ENCODE results near the gene RRAS2. TPM values are rescaled to one million over a fixed set of nuclear protein-coding genes. Genes with fewer than 3 reads are reported as not detected.
"Not testable (repeated sequence)": the region's sequence is repeated elsewhere in the genome, so short reads cannot be mapped to it uniquely, and the experiment has no call there.

Gene RRAS2
- total RNA-seq, 1 experiment from 2014 or later = 52.0 TPM

DNA sequence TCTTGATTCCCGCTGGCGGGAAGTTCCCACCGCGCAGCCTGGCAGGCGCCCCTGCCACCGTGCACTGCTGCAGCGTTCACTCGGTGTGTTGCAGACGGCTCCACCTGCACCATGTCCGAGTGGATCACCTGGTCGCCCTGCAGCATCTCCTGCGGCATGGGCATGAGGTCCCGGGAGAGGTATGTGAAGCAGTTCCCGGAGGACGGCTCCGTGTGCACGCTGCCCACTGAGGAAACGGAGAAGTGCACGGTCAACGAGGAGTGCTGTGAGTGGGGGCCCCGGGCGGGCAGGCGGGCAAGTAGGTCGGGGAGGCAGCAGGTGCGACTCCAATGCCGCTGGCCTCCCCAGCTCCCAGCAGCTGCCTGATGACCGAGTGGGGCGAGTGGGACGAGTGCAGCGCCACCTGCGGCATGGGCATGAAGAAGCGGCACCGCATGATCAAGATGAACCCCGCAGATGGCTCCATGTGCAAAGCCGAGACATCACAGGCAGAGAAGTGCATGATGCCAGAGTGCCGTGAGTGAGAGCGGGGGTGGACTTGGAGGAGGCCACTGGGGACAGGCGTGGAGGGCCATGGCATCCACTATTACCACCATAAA is 99.7 kb downstream of the RRAS2 start:
- DNase-seq (ENCODE audit: low read depth) = no peak

DNA sequence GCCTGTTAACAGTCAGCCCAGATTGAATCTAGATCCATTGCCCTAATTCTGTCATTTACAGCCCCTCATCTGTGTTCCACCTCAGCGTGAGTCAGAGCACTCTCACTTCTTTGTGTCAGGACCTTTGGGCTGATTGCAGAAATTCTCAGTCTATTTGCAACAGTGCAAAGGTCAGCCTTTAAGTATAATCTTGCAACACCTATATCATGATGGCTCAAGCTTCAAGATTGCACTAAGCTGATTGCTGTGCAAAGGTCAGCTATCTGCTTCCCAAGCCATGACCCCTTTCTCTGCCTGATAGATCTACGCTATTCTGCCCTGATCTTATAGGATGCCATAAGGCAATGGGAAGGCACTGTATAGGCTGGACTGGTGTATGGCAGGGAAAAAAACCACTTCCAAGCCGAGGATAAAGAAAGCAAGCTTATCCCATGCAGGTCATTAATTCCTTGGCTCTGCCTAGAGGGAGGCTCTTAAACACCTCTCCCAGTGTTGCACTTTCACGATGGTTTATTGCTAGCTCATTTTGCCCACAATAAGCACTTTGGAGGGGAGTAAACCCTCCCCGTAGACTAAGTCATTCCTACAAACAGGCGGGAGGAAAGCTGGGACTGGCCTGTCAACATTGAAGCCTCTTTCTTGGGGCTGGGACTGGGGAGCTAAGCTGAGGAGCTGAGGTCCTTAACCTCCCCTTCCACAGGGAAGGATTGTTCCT is 100.6 kb downstream of the RRAS2 start:
- peak; percentile 51 for DNase-seq (ENCODE audit: low read depth)

DNA sequence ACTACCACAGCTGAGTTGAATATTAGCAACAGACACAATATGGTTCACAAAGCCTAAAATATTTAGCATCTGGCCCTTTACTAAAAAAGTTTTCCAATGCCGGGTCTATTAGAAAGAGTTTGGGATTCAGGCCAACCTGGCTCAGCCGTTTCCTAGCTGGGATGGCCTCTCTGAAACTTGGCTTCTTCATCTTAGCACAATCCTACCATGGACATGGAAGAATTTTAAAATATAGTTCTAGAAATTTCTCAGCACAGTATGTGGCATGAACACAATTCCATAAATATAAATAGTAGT is 103.8 kb downstream of the RRAS2 start:
- DNase-seq (ENCODE audit: low read depth) = no peak

DNA sequence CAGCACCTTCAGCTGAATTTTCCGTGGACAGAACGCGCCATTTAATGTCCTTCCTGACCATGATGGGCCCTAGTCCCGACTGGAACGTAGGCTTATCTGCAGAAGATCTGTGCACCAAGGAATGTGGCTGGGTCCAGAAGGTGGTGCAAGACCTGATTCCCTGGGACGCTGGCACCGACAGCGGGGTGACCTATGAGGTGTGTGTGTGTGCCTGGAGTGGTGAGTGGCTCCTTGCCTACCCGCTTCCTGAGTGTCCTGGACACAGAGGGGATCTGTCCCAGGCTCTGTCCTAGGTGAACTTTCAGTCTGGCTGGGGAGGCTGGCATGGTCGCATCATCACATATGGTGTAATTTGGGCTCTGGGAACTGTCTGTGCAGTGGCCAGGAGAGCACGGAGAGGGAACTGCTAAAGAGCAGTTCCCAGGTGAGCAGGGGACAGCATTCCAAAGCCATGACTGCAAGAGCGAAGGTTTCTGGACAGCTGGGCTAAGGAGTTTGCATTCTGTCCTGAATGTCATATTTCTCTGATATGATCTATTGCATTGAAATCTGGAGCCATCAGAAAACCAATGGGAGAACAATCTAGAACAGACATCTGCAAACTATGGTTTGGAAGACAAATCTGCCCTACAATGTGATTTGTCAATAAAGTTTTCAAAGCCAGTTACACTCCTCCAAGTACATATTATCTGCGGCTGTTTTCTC is 104.3 kb downstream of the RRAS2 start:
- DNase-seq (ENCODE audit: low read depth) = no peak

DNA sequence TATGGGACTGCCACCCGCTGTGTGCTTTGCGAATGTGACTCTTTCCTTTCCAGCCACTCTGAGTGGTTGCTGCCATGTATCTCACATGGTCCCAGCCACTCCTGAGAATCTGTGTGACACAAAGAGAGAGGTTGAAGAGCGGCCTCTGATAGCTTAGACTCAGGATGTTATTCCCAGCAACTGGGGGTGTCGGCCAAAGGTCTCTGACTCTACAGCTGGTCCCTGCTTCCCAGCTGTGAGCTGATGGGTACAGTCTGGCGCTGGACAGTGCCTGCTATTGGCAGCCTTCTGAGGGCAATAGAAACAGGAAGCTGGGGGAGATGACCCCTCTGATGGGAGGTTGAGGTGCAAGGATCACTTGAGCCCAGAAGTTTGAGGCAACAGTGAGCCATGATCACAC is 105.1 kb downstream of the RRAS2 start:
- DNase-seq (ENCODE audit: low read depth) = no peak

DNA sequence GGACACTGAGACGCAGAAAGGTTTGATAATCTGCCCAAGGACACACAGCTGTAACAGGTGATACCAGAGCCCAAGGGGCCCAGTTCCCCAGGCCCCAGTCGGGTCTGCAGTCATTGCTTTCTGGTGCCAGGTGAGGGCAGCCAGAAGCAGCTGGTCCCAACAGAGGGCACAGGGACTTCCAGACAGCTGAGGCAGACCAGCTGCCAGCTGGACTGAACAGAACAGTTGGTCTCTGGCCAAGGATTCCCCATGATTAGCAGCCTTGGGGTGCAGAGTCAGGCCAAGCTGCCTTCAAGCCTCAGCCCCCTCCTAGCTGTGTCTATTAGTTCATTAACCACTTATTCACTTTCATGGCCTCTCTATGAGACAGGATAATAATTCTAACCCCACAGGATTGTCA is 105.6 kb downstream of the RRAS2 start:
- no peak for DNase-seq (ENCODE audit: low read depth)

DNA sequence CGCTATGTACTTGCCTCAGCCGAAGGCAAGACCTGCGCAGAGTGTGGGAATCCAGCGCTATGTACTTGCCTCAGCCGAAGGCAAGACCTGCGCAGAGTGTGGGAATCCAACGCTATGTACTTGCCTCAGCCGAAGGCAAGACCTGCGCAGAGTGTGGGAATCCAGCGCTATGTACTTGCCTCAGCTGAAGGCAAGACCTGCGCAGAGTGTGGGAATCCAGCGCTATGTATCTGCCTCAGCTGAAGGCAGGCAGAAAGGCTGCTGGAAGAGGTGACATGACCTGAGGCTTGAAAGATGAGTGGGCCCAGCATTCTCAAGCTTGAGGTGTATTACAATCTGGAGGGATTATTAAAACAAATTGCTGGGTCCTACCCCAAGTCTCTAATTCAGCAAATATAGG is 106.5 kb downstream of the RRAS2 start:
- DNase-seq (ENCODE audit: low read depth) = not testable (repeated sequence)

DNA sequence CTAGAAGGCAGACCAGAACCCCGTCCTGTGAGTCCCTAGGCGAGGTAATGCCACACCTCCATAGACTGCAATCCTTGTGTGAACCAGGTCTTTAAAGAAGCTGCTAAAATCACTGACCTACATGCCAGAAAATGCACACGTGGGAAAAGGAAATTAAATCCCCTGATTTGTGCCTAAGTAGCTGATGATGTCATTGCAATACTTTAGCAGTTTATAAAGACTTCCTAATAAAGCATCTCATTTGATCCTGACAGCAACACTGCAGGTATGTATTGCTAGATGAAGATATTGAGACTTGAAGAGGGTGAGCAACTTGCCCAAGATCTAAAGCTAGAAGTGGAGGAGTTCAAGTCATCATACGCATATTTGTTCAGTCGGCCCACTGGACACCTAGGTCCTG is 107.2 kb downstream of the RRAS2 start:
- no peak for DNase-seq (ENCODE audit: low read depth)

DNA sequence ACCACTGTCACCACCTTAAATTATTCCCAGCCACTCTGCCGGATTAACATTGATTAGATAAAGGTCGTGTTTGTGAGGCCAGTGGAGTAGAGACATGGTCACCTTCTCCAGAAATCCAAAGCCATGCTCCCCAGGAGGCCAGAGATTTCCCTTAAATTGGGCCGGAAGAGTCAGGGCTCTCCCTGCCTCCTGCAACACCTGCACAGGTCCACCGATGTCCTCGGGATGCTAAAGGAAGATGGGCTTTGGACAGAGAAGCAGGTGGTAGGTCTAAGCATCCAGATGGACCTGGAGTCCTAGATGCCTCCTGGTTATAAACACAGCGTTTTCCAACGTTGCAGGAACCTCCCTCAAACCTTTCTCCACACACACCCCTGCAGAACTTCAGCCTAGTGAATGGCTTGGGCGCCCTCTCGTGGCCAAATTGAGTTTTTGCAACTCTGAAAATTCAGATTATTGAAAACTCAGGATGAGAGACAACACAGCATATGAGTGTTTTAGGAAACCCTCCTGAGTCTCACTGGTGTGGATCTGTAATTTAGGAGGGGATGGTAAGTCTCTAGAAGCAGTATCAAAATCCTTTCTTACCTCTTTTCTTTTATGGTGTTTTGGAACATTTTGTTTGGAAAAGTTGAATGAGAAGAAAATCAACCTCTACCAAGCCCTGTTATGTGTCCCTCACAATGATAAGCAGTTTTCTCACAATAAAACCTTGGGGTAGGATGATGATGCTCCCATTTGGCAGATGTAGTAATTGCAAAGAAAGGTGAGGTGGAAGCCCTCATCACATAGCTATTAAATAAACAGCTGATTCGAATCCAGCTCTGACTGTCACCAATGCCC is 109.6 kb downstream of the RRAS2 start:
- DNase-seq (ENCODE audit: low read depth) = peak; percentile 48

DNA sequence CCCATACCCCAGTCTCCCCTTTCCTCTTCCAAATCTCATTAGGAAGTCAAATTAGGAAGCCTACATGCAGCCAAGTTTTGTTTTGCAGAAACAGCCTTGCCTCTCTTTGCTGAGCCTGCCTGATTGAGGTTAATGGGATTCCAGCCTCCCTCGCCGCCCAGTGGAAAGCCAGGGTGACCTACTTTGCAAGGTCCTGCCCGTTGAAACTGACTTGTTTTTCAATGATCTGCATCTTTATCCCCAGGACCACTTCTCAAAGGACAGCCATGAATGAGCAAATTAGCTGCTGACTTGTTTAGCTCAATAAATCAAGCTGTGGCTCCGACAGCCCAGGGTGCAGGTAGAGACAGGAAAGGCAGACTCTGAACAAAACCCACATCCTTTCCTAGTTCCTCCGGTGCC is 110.4 kb downstream of the RRAS2 start:
- DNase-seq (ENCODE audit: low read depth) = no peak

DNA sequence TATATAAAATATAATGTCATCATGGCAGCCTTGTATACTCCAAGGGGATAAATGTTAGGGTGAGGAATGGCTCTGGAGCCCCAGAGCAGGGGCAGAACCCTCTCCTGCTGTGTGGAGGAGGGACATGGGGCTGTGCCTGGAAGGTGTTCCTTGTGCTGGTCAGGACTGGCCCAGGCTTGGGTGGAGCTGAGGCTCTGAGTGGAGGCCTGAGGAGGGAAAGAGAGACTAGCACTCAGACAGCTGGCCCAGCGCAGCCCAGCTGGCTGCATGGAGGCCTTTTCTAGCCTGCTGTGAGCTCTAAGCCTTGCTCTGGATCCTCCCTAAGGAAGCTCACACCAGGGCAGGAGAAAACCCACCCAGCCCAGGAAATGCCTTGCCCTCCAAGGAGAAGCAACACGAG is 113.5 kb downstream of the RRAS2 start:
- DNase-seq (ENCODE audit: low read depth) = no peak

DNA sequence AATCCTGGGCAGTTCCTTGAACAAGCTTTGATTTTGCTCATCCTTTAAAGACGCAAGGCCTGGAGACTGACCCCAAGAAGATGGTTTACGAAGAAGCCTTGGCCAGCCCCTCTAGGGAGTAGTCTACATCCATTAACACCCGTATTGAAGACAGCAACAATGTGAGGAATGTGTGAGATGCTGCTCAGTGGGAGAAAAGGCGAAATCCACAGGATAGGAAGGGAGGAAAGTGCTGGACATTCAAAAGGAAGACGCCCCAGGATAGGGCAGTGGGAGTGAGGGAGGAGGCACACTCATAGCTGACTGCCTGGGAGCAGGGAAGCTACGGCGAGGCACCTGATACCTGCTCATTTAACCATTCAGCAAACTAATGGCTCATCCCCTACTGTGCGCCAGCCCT is 114.1 kb downstream of the RRAS2 start:
- no peak for DNase-seq (ENCODE audit: low read depth)

DNA sequence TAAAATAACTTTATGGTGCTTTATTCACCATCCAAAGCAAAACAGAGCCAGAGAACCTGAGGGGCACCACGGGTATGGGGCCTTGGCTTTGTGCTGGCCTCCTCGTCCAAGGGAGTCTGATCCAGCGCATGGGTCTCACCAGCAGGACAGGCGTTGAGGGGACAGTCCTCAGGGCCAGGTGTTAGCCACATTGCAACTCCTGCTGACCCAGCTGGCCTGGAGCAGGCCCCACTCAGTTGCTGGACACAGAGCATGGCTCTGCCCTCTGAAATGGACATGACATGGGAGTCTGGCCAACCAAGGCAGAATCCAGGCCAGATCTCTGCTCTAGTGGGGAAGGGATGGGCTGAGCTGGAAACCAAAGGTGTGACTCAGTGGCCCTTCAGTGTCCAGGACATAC is 116.2 kb downstream of the RRAS2 start:
- no peak for DNase-seq (ENCODE audit: low read depth)

DNA sequence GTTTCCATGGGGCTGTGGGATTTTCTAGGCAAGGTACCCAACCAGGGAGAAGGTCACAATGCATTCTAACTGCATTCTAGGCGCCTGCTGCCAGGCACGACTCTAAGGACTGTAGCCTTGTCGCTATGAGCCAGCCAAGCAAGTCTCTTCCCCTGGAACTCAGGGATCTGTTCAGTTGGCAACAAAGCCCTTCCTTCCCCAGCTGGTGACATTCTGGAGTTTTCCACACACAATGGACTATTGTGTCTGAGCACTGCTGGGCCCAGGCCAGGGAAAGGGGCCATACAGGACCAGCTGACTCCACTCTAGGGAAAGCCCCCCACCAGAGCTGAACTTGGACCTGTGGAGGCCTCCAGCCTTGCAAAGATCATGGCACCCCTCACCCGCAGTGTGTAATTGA is 116.8 kb downstream of the RRAS2 start:
- no peak for DNase-seq (ENCODE audit: low read depth)

DNA sequence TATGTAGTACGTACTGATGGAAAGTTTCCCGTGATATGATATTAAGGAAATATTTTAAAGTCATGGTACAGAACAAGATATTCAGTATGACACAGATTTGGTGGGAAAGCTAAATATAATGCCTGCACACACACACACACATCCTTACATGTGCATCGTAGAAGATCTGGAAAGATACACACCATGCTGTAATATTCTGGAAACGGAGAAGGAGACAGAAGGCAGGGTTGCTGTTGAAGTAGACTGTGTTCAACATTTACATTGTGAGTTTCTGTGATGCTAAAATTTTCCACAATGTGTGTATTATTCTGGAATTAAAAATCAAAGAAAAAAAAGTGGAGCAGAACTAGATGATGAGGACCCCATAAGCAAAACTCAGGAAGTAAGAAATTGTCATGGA is 118.0 kb downstream of the RRAS2 start:
- no peak for DNase-seq (ENCODE audit: low read depth)

DNA sequence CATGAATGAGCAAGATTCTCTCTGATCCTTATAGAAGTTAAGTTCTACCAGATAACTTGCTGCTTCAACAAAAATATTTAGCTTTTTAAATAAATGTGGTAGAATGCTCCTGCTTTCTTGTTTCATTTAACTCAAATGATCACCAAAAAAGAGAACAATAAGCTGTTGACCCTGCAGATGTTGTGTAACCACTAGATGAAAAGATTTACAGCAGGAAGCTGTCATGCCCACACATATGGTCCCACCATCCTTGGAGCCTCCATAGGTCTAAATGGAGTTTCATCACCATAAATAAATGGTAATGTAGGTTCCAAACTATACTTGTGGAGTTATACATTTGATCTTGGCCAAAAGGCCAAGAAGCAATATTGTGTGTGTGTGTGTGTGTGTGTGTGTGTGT is 118.8 kb downstream of the RRAS2 start:
- DNase-seq (ENCODE audit: low read depth) = no peak

DNA sequence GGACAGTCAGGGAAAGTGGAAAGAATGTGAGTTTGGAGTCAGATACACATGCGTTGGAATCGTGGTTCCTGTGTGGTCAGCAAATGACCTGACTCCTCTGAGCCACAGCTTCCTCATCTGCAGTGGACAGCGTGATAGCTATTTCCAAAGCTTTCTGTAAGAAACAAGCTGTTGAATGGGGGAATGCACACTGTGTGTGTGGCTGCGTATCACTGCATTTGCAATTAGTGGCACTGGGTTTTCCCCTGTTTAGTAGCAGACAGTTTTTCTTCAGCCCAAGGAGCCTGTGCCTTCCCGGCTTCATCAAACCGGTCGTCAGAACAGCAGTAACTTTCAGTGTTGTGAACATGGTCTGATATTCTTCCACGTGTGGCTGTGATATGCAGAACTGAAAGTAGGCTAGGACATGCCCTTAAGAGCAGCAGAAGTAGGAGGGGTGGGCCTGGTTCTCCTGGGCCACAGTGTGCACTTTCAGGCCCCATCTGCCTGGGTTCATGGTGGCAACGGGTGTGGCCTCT is 121.5 kb downstream of the RRAS2 start:
- no peak for DNase-seq (ENCODE audit: low read depth)

DNA sequence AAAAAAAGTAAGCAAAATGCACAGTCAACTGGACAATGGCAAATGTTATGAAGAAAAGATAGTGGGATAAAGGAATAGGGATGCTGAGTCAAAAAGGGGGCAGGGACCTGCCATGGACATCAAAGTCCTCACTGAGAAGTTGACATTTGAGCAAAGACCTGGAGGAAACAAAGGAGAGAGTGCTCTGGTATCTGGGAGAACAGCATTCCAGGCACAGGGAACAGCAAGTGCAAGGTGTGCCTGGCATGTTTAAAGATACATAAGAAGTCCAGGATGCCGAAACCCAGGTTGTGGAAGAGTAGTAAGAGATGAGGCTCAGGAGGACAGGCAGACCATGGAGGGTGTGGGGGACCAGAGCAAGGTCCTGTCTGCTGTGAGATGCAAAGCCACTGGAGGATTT is 123.3 kb downstream of the RRAS2 start:
- no peak for DNase-seq (ENCODE audit: low read depth)

DNA sequence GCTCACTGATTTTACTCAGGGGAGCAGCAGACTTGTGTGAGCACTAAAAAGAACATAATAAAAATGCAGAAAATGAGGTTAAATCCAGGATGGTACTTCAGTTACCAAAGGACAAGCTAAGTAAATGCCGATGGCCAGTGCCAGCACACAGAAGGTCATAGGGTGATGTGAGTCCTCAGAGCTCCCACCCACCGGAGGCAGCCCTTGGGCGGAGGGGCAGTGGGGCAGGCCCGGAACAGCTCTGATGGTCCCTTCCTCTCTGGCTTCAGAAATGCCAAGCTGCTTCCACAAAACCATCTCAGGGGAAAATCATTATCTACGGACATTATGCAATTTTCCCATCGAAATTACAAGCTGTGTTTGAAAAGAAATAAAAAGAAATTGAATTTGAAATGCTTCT is 124.5 kb downstream of the RRAS2 start:
- DNase-seq (ENCODE audit: low read depth) = no peak

DNA sequence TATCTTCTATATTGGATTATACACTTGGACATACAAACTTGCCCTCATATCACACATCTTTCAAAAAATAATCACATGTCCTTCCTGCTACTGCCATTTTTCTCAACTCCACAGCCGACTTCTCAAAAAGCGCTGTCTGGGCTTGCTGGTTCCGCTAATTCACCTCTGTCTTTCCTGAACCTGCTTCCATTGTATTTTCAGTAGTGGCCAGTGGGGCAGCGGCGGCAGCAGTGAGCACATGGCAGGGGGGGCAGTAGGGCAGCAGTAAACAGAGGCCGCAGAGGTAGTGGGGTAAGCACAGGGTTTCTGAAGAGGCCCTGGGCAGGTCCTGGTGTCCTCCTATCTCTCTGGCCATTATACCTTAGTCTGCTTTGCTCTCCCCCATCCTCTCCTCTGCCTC is 126.3 kb downstream of the RRAS2 start:
- peak; percentile 27 for DNase-seq (ENCODE audit: low read depth)

DNA sequence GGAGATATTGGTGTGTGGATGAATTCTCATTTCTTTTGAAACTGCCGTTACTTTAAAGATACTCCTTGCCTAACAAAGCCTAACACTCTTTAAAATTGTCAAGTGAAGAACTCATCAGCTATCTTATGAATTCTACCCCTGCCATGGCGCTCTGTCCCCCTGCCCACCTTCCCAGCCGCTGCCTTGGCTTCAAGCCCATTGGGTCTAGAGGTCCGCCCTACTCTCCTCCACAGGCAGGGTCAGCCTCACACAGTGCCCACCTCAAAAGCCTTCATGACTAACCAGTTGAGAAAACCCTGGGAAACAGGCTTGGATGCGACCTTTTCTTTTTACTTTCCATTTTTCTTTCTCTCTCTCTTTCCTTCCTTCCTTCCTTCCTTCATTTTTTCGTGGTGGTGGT is 128.6 kb downstream of the RRAS2 start:
- no peak for DNase-seq (ENCODE audit: low read depth)

DNA sequence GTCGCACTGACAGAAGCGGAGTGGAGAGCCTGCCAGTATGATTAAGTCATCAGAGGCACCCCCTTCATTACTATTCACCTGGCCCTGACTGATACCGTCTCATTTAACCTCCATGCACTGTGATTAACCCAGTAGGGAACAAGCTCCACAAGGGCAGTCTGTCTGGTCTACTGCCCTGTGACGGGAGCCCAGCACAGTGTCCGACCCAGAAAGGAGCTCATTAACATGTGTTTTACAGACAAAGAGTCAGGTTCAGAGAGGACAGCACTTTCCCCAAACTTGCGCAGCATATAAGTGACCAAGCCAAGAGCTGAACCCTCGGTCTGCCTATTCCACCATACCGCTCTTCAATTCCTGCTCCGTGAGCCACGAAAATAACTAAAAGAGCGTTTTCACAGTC is 129.5 kb downstream of the RRAS2 start:
- no peak for DNase-seq (ENCODE audit: low read depth)
